ENCODE results near the gene UGT1A3. TPM values are rescaled to one million over a fixed set of nuclear protein-coding genes. Genes with fewer than 3 reads are reported as not detected.

Gene UGT1A3
- total and polyA plus RNA-seq, 8 donors, result not detected

GRCh38 chr2:233807215-233807865, 78.5 kb downstream of the UGT1A3 start:
- Histone ChIP-seq H3K4me3 (no peak overlapping the region), H3K9me3 (no peaks in the 10 kb centered on the region), H3K27me3 (peaks cover 0 to 26% of the 10 kb centered on the region in 2 donors), H3K36me3 (no peaks in the 10 kb centered on the region), H3K4me1 (no peaks in the 10 kb centered on the region), H3K27ac (no peak overlapping the region)
- TF ChIP-seq, protein P1, sequence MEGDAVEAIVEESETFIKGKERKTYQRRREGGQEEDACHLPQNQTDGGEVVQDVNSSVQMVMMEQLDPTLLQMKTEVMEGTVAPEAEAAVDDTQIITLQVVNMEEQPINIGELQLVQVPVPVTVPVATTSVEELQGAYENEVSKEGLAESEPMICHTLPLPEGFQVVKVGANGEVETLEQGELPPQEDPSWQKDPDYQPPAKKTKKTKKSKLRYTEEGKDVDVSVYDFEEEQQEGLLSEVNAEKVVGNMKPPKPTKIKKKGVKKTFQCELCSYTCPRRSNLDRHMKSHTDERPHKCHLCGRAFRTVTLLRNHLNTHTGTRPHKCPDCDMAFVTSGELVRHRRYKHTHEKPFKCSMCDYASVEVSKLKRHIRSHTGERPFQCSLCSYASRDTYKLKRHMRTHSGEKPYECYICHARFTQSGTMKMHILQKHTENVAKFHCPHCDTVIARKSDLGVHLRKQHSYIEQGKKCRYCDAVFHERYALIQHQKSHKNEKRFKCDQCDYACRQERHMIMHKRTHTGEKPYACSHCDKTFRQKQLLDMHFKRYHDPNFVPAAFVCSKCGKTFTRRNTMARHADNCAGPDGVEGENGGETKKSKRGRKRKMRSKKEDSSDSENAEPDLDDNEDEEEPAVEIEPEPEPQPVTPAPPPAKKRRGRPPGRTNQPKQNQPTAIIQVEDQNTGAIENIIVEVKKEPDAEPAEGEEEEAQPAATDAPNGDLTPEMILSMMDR (IDR thresholded peaks at IDR 0.05), result no peak
- no peak for ATAC-seq
- peak in 1 of 4 donors; percentile 51 for DNase-seq
- intact Hi-C loops (cut with DNase I), result no loop called here

GRCh38 chr2:233807966-233808935, 79.4 kb downstream of the UGT1A3 start:
- intact Hi-C loops (cut with DNase I), result no loop called here
- Histone ChIP-seq H3K36me3 (no peaks in the 10 kb centered on the region), H3K4me3 (no peak overlapping the region), H3K4me1 (no peaks in the 10 kb centered on the region), H3K27me3 (peaks cover 0 to 26% of the 10 kb centered on the region in 2 donors), H3K9me3 (no peaks in the 10 kb centered on the region), H3K27ac (no peak overlapping the region)
- TF ChIP-seq, protein P1 (IDR thresholded peaks at IDR 0.05), result no peak
- no peak for ATAC-seq
- DNase-seq, result peak in 1 of 4 donors; percentile 20

DNA sequence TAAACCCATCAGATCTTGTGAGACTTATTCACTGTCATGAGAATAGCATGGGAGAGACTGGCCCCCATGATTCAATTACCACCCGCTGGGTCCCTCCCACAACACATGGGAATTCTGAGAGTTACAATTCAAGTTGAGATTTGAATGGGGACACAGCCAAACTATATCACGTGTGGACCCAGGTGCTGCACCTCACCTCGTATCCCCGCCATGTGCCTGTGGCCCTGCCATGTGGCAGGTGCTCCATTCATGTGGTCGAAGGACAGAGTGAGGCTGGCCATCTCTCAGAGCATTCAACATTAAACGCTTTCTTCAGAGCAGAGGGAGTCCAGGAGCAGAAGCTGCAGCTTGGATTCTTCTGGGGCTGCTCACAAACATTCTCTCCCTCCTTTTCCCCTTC, 81.5 kb downstream of the UGT1A3 start:
- no peak overlapping the region for H3K27ac ChIP-seq
- intact Hi-C loops (cut with DNase I), result no loop called here
- no peaks in the 10 kb centered on the region for H3K9me3 ChIP-seq

GRCh38 chr2:233811087-233811486, 82.2 kb downstream of the UGT1A3 start:
- intact Hi-C loops (cut with DNase I), result no loop called here
- no peak overlapping the region for H3K27ac ChIP-seq
- TF ChIP-seq, protein P1 (IDR thresholded peaks at IDR 0.05), result no peak
- no peak for ATAC-seq
- H3K9me3 ChIP-seq, result peaks cover 0 to 4% of the 10 kb centered on the region in 2 donors
- H3K4me1 ChIP-seq, result no peaks in the 10 kb centered on the region
- H3K36me3 ChIP-seq, result no peaks in the 10 kb centered on the region
- no peak overlapping the region for H3K4me3 ChIP-seq
- DNase-seq, result peak in 2 of 4 donors; percentile 7 to 14
- H3K27me3 ChIP-seq, result peaks cover 0 to 26% of the 10 kb centered on the region in 2 donors

More for the DNA sequence above, 81.5 kb downstream of the UGT1A3 start:
- Histone ChIP-seq H3K36me3 (no peaks in the 10 kb centered on the region), H3K4me3 (no peak overlapping the region), H3K27me3 (peaks cover 0 to 26% of the 10 kb centered on the region in 2 donors), H3K4me1 (no peaks in the 10 kb centered on the region)
- DNase-seq (peak in 2 of 4 donors; percentile 9 to 28), ATAC-seq (no peak)
- TF ChIP-seq, protein P1 (IDR thresholded peaks at IDR 0.05), result no peak

DNA sequence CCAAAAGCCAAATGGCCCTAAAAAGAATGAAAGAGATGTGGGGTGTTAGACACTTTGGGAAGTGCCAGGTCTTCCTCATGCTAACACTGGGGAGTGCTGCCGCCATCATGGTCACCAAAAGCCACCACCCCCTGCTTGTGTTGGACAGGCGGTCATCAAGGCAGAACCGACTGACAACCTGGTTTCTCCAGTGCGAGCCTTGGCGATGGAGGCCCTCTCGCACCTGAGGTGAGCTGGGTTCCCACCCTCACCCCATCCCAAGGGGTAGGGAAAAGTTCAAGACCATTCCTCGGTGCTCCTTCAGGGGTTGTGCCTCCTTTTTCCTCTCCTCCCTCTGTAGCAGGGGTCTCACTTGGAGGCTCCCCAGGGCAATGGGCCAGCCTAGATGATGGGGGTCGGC, 82.9 kb downstream of the UGT1A3 start:
- ATAC-seq (no peak), DNase-seq (peak in 2 of 4 donors; percentile 25 to 50)
- H3K9me3 ChIP-seq, result peaks cover 0 to 4% of the 10 kb centered on the region in 2 donors
- no peaks in the 10 kb centered on the region for H3K36me3 ChIP-seq
- H3K4me3 ChIP-seq, result no peak overlapping the region
- peaks cover 0 to 26% of the 10 kb centered on the region in 2 donors for H3K27me3 ChIP-seq
- TF ChIP-seq, protein P1 (IDR thresholded peaks at IDR 0.05), result no peak
- intact Hi-C loops (cut with DNase I), result no loop called here
- no peaks in the 10 kb centered on the region for H3K4me1 ChIP-seq
- no peak overlapping the region for H3K27ac ChIP-seq
